Heart left ventricle (tissue), 16 donors: Measurements from ENCODE around the gene SMCO4. TPM values are rescaled to one million over a fixed set of nuclear protein-coding genes. Genes with fewer than 3 reads are reported as not detected.
"Not testable (repeated sequence)": the region's sequence is repeated elsewhere in the genome, so short reads cannot be mapped to it uniquely, and the experiment has no call there.

ENCODE experiments used
- ATAC-seq, 4 donors: fragments of 200-7000 bp; cut with Tn5 transposase; one replicate each; pipeline ENCODE4 v1.9.1; 2020 to 2022; ENCODE audit warnings: moderate library complexity in 4 of 4, mild to moderate bottlenecking in 3 of 4, moderate number of reproducible peaks in 1 of 4
- DNase-seq, 5 donors: peaks; one replicate each; pipeline ENCODE4 v3.0.0-alpha.2; 2020
- H3K27ac ChIP-seq, 12 donors: fragments of 200-600 bp; sonication (generic) in 4 of 12; one replicate each; pipeline versions ENCODE4 v1.5.0 to v1.8.0; 2016 to 2022; ENCODE audit warnings: mild to moderate bottlenecking in 2 of 12
- H3K27me3 ChIP-seq, 9 donors: fragments of 200-600 bp; sonication (generic) in 2 of 9; one replicate each; pipeline versions ENCODE4 v1.5.1 to v1.8.0; 2016 to 2022; ENCODE audit warnings: mild to moderate bottlenecking in 3 of 9
- H3K36me3 ChIP-seq, 9 donors: fragments of 200-600 bp; sonication (generic) in 2 of 9; one replicate each; pipeline versions ENCODE4 v1.5.0 to v1.8.0; 2018 to 2022; ENCODE audit warnings: mild to moderate bottlenecking in 2 of 9
- H3K4me1 ChIP-seq, 12 donors: fragments of 200-600 bp; sonication (generic) in 4 of 12; one replicate each; pipeline versions ENCODE4 v1.5.0 to v1.8.0; 2016 to 2022; ENCODE audit warnings: mild to moderate bottlenecking in 3 of 12
- H3K4me3 ChIP-seq, 12 donors: fragments of 200-600 bp; sonication (generic) in 4 of 12; one replicate each; pipeline versions ENCODE4 v1.5.0 to v1.8.0; 2017 to 2022; ENCODE audit warnings: mild to moderate bottlenecking in 9 of 12, moderate library complexity in 4 of 12
- H3K9me3 ChIP-seq, 12 donors: fragments of 200-600 bp; sonication (generic) in 4 of 12; one replicate each; pipeline versions ENCODE4 v1.5.0 to v1.8.0; 2016 to 2022; ENCODE audit warnings: mild to moderate bottlenecking in 1 of 12
- CTCF ChIP-seq, 12 donors: fragments of 200-600 bp; sonication (generic) in 4 of 12; IDR thresholded peaks; one replicate each; pipeline versions ENCODE4 v1.5.0 to v1.8.0; 2018 to 2022; ENCODE audit warnings: antibody characterized with exemption in 12 of 12, mild to moderate bottlenecking in 5 of 12
- POLR2A ChIP-seq, 2 donors: fragments of 450-650 bp; IDR thresholded peaks; one replicate each; pipeline ENCODE4 v1.6.1; 2017; ENCODE audit warnings: antibody characterized with exemption in 2 of 2, mild to moderate bottlenecking in 2 of 2, moderate library complexity in 2 of 2
- WGBS, 4 donors: extraction: QIAGEN DNeasy Blood & Tissue Kit in 2 of 4; methylation state at CpG; one replicate each; pipeline versions ENCODE4 v1.1.5 to v1.1.7; 2013 to 2018; 5-methylcytosine and 5-hydroxymethylcytosine counted together
- intact Hi-C, 10 donors: fragments of 100-400 bp; cut with DNase I; formaldehyde crosslinking; loops; one replicate each; pipeline versions ENCODE4 v1.11.1 to v1.14.2; 2022
- polyA plus RNA-seq, 2 donors: library from polyadenylated mRNA; stranded (reverse); fragments of 200-250 nt; gene quantifications; one replicate each; pipeline ENCODE4 v1.2.3, GENCODE V29; 2013
- total RNA-seq, 9 donors: library from RNA; depleted of rRNA in 2 of 9; stranded (reverse); fragments of >200 nt in 2 of 9; fragmentation: NEBNext Ultra II Directional in 3 of 9; extraction: Animal tissue kit (Norgen Biotek cat#: 25700) in 3 of 9; gene quantifications; one replicate each; pipeline versions ENCODE4 v1.1.0 to v1.2.4, GENCODE V29; 2016 to 2023
- donor health status: ischemic (EF 13 %, LVEDD 7.1; RV severe dilation, severe dysfunction).
- donor health status: healthy with polysubstance abuse.
- donor health status: DM: no; HTN: yes; CAD: no.
- donor health status: DM: no; HTN: no; CAD: no.
- donor health status: ischemic (EF 25% LVEDD 6.9; RV normal size, moderate dysfunction).
- donor health status: ischemic (EF 25% LVEDD 5.7; RV mildly dilated, moderate dysfunction).
- donor health status: healthy.
- donor health status: DM: yes; HTN: yes; CAD: no.
- donor health status: ischemic (EF 35%, LVEDD 5.7; RV mildly dilated, moderate dysfunction).
- donor health status: nonischemic (EF 11% LVEDD 7.7; RV severe dilation, severe dysfunction).
- donor health status: DM: yes; HTN: yes; CAD: no.
- donor health status: PGD.
- donor health status: ischemic (EF 29% LVEDD 5.4; RV normal size, mild dysfunction).
- donor health status: nonischemic (EF 23%, LVEDD 6.1; RV moderate dilation, normal function).

The SMCO4 gene
- total and polyA plus RNA-seq, 11 donors: 28.5 to 81.4 (median 52.5) TPM

- Histone ChIP-seq H3K27me3 (no peaks in the 10 kb centered on the region), H3K9me3 (no peaks in the 10 kb centered on the region), H3K4me1 (peaks cover 0 to 87% (median 43%) of the 10 kb centered on the region in 12 donors), H3K27ac (peak overlapping the region in 8 of 12 donors; percentile 48 to 96 (median 78)), H3K36me3 (no peaks in the 10 kb centered on the region), H3K4me3 (peak overlapping the region in 5 of 12 donors; percentile 6 to 47 (median 7))
- TF ChIP-seq POLR2A (IDR thresholded peaks at IDR 0.05) (no peak), CTCF (IDR thresholded peaks at IDR 0.05) (peak in 2 of 12 donors; percentile 3 to 5)
- 47 to 56% (median 52%) methylated on average over 2 of the region's 2 CpGs for WGBS, 4 donors
- DNase-seq: peak in 2 of 5 donors; percentile 27 to 77
- intact Hi-C loops: loop anchor here in 1 of 10 donors (10.0 kb wide), 1 partner anchor 141 kb away; no protein-coding TSS in a partner anchor
- peak; percentile 69 to 73 (median 70) for ATAC-seq
These were observed 6.9 kb downstream of the SMCO4 start for GRCh38 chr11:93536101-93536861.

- WGBS, 4 donors: 60 to 73% (median 67%) methylated on average over 2 of the region's 2 CpGs
- ATAC-seq: not testable (repeated sequence)
- H3K4me1 ChIP-seq: peaks cover 0 to 87% (median 40%) of the 10 kb centered on the region in 12 donors
These were observed 7.6 kb downstream of the SMCO4 start for GRCh38 chr11:93535578-93535977.

GRCh38 chr11:93532806-93533205, 10.4 kb downstream of the SMCO4 start:
- peaks cover 17 to 87% (median 46%) of the 10 kb centered on the region in 12 donors for H3K4me1 ChIP-seq

More at GRCh38 chr11:93535578-93535977, 7.6 kb downstream of the SMCO4 start:
- H3K36me3 ChIP-seq, H3K9me3 ChIP-seq, H3K27ac ChIP-seq, H3K27me3 ChIP-seq, H3K4me3 ChIP-seq, DNase-seq: not testable (repeated sequence)
- intact Hi-C loops: loop anchor here in 1 of 10 donors (10.0 kb wide), 1 partner anchor 141 kb away; no protein-coding TSS in a partner anchor

GRCh38 chr11:93532281-93532789, 10.9 kb downstream of the SMCO4 start:
- Histone ChIP-seq H3K36me3 (no peaks in the 10 kb centered on the region), H3K9me3 (no peaks in the 10 kb centered on the region), H3K27ac (peak overlapping the region in 4 of 12 donors; percentile 2 to 54 (median 24)), H3K27me3 (no peaks in the 10 kb centered on the region), H3K4me3 (no peak overlapping the region), H3K4me1 (peaks cover 17 to 87% (median 44%) of the 10 kb centered on the region in 12 donors)
- intact Hi-C loops: loop anchor here in 2 of 10 donors (5.0 to 10.0 kb wide), 2 partner anchors 50 to 138 kb away; no protein-coding TSS in a partner anchor
- DNase-seq: no peak
- TF ChIP-seq CTCF (IDR thresholded peaks at IDR 0.05): no peak
- TF ChIP-seq POLR2A (IDR thresholded peaks at IDR 0.05): no peak
- WGBS, 4 donors: 85 to 91% (median 86%) methylated on average over 3 of the region's 3 CpGs
- no peak for ATAC-seq

More at GRCh38 chr11:93532806-93533205, 10.4 kb downstream of the SMCO4 start:
- intact Hi-C loops: loop anchor here in 2 of 10 donors (5.0 to 10.0 kb wide), 2 partner anchors 51 to 138 kb away; no protein-coding TSS in a partner anchor
- ATAC-seq: no peak
- no peaks in the 10 kb centered on the region for H3K9me3 ChIP-seq
- H3K36me3 ChIP-seq: no peaks in the 10 kb centered on the region
- no peaks in the 10 kb centered on the region for H3K27me3 ChIP-seq
- TF ChIP-seq CTCF (IDR thresholded peaks at IDR 0.05) (no peak), POLR2A (IDR thresholded peaks at IDR 0.05) (no peak)
- no peak overlapping the region for H3K4me3 ChIP-seq
- 34 to 61% (median 46%) methylated on average over 5 of the region's 5 CpGs for WGBS, 4 donors
- no peak for DNase-seq
- H3K27ac ChIP-seq: peak overlapping the region in 3 of 12 donors; percentile 18 to 54 (median 30)
